Neural cell (in vitro differentiated cells): ENCODE measurements around the gene PKNOX2.

Experiments used
- CTCF ChIP-seq: fragments of 450-650 bp; IDR thresholded peaks from 2 replicates; pipeline ENCODE4 v1.5.1; 2014; ENCODE audit warnings: antibody characterized with exemption, mild to moderate bottlenecking, moderate library complexity; ENCODE audit not compliant: poor library complexity, severe bottlenecking
- EP300 ChIP-seq: fragments of 450-650 bp; conservative IDR thresholded peaks from 2 replicates; pipeline ENCODE4 v1.6.1; 2014; ENCODE audit warnings: antibody characterized with exemption, mild to moderate bottlenecking, moderate library complexity; ENCODE audit not compliant: poor library complexity, severe bottlenecking
- EZH2 ChIP-seq: fragments of 200-600, 300-800 bp; shearing (Covaris generic), sonication (generic); IDR thresholded peaks from 2 replicates; pipeline ENCODE4 v1.6.1; 2014; ENCODE audit warnings: antibody characterized with exemption, low read length, borderline replicate concordance, mild to moderate bottlenecking; ENCODE audit not compliant: insufficient read depth, poor library complexity, severe bottlenecking
- MXI1 ChIP-seq: fragments of 450-650 bp; conservative IDR thresholded peaks from 2 replicates; pipeline ENCODE4 v1.6.1; 2014; ENCODE audit warnings: antibody characterized with exemption, mild to moderate bottlenecking; ENCODE audit not compliant: poor library complexity, severe bottlenecking
- POLR2AphosphoS5 ChIP-seq: IDR thresholded peaks from 2 replicates; pipeline ENCODE4 v1.6.1; 2012
- REST ChIP-seq: IDR thresholded peaks from 2 replicates; pipeline ENCODE4 v1.6.1; 2012; ENCODE audit warnings: borderline replicate concordance
- SMC3 ChIP-seq: fragments of 450-650 bp; conservative IDR thresholded peaks from 2 replicates; pipeline ENCODE4 v1.6.1; 2014; ENCODE audit warnings: antibody characterized with exemption, mild to moderate bottlenecking, moderate library complexity; ENCODE audit not compliant: poor library complexity
- TAF1 ChIP-seq: IDR thresholded peaks from 2 replicates; pipeline ENCODE4 v1.6.1; 2012; ENCODE audit warnings: low read depth

DNA sequence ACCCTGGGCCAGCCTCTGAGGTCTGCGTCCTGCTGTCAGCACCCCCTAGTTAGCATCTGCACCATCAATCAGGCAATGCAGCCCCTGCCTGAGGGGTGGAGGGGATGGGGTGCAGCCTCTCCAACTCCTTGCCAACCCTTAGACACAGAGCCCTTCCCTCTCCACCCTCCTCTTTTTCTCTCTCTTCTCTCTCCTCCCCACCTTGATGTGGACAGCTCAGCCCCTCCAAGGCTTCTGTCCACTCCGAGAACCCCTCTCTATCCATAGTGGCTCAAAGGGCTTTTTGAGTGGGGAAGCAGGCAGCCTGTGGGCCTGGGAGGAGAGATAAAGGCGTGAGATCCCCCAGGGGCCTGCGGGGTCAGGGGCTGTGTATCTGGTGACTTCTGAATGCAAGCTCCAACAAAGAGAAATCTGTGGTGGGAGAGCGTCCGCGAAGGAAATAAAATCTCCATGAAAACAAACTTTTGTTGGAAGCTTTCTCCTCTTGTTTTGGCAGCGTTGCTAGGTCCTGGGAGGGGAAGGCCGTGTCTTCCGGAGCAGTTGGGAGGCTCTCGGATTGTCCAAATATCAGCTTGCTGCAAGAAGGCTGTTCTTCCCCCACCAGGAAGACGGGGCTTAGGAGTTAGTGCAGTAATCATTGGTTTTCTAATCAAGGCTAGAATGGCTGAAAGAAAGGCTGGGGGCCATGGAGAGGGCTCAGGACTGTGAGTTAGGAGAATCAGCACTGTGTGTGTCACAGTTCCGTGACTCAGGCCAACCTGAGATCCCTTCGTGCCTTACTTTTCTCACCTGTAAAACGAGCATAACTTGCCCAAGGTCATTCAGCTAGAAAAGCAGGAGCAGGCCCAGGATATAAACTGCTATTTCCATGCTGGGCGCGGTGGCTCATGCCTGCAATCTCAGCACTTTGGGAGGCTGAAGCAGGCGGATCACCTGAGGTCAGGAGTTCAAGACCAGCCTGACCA lies 50.3 kb downstream of the PKNOX2 start:
- TF ChIP-seq CTCF (no peak), MXI1 (no peak), POLR2AphosphoS5 (no peak), EP300 (no peak), EZH2 (no peak), TAF1 (no peak), REST (no peak), SMC3 (no peak)
